Effector CD8-positive, alpha-beta T cell (primary cell): ENCODE data around the gene OR51V1.
"Not testable (repeated sequence)": the region's sequence is repeated elsewhere in the genome, so short reads cannot be mapped to it uniquely, and the experiment has no call there.

Source experiments
- DNase-seq: peaks from one replicate; lab custom pipeline; 2025; lab: John Stamatoyannopoulos, UW
- total RNA-seq, 4 experiments: gene quantifications; one replicate each; lab custom pipeline; 2026; lab: John Stamatoyannopoulos, UW

OR51V1 gene, protein sequence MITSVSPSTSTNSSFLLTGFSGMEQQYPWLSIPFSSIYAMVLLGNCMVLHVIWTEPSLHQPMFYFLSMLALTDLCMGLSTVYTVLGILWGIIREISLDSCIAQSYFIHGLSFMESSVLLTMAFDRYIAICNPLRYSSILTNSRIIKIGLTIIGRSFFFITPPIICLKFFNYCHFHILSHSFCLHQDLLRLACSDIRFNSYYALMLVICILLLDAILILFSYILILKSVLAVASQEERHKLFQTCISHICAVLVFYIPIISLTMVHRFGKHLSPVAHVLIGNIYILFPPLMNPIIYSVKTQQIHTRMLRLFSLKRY
- 0 reads per million in 4 experiments for total RNA-seq

- no peak for DNase-seq
Observed at GRCh38 chr11:5200582-5200981, at the start of gene OR51V1. TSS of gene OR51V1 (minus strand) at chr11:5200682. CDS start at chr11:5200682, 0 bp downstream.

- not testable (repeated sequence) for DNase-seq
Observed at GRCh38 chr11:5249807-5250396, 49.4 kb upstream of the OR51V1 start, which contains the start of gene HBG1. TSS of gene HBG1 (minus strand) at chr11:5249857. CDS start at chr11:5249804, 53 bp downstream.

GRCh38 chr11:5248498-5248897 is 48.0 kb upstream of the OR51V1 start:
- not testable (repeated sequence) for DNase-seq

- DNase-seq = no peak
Observed at GRCh38 chr11:5247472-5248192, 47.1 kb upstream of the OR51V1 start.

- DNase-seq = no peak
Observed at GRCh38 chr11:5246772-5247471, 46.4 kb upstream of the OR51V1 start.

GRCh38 chr11:5245155-5245554 is 44.7 kb upstream of the OR51V1 start:
- no peak for DNase-seq

DNA sequence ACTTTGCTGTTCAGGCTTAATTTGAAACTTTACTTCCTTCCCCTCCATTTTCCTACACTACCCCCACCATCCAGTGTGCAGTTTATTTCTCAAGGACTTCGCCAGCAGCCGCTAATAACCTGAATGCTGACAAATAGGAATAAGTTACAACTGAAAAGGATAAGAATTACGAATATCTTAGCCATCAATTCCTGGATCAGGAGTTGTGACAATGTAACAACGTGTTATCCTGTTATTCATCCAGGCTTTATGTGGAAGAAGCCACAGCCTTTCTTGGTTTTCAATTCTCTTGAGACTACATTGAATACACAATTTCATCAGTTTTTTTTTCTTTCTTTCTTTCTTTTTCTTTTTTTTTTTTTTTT is 43.3 kb upstream of the OR51V1 start:
- DNase-seq = no peak

GRCh38 chr11:5242933-5243815 is 42.7 kb upstream of the OR51V1 start:
- no peak for DNase-seq

- DNase-seq = no peak
Observed at GRCh38 chr11:5242208-5242607, 41.7 kb upstream of the OR51V1 start.

GRCh38 chr11:5241458-5241857 is 41.0 kb upstream of the OR51V1 start:
- DNase-seq = no peak

GRCh38 chr11:5240458-5240857 is 40.0 kb upstream of the OR51V1 start:
- DNase-seq = no peak

DNA sequence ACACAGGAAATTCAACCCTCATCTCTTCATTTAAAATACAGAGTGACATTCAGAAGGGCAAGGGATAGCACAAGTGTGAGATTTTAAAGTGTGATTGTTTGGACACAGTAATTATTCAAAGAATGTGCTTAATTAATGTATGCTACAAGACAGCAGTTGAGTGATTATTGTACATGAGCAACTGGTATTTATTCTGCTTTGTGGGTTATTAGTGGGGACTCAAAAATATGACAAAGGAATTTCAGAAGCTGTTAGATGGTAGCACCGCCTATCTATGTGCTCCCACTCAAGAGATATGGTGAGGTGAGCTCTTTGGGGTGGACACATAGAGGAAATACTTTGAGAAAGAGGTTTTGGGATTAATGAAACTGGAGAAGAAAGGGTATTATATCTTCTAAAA is 39.6 kb upstream of the OR51V1 start:
- no peak for DNase-seq

GRCh38 chr11:5239046-5239445 is 38.6 kb upstream of the OR51V1 start:
- DNase-seq = no peak

DNA sequence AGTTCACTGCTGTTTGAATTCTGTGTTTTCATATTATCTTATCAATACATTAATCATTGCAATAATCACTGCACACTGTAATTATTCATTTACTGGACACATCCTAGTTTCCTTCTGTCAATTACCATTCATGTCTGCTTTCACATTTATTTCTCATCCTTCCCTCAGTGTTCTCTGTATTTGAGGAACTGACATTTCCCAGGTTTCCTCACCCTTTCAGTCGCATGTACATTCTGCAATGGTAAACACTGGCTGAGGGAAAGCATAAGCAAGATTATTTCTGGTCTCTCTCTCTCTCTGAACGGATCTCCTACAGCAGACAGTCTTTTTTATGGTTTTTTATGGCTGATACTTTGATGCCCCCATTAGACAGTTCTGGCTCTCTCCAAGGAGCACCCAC is 38.0 kb upstream of the OR51V1 start:
- DNase-seq = no peak

- DNase-seq = no peak
Observed at GRCh38 chr11:5237420-5237819, 36.9 kb upstream of the OR51V1 start.

GRCh38 chr11:5235364-5236095 is 35.0 kb upstream of the OR51V1 start:
- DNase-seq = no peak

GRCh38 chr11:5234381-5234834 is 33.9 kb upstream of the OR51V1 start, which contains the start of gene HBD:
TSS of gene HBD (minus strand) at chr11:5234483. CDS start at chr11:5234433, 50 bp downstream.
- no peak for DNase-seq

DNA sequence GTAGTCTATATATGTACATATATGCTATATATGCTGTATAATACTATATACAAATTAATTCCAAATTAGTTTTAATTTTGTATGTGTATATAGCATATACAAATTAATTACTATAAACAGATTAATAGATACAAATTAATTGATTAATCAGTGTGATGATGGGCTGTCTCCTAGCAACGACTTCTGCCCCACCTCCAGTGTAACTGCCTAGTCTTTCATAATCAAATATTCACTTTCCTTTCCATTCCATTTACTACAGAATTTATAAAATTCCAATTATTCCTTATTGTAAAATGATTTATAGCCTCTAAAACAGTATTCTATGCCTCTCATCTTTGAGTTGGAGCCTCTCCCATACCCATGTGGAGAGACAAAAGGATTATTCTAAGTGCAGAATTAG is 32.8 kb upstream of the OR51V1 start:
- no peak for DNase-seq

GRCh38 chr11:5232821-5233220 is 32.3 kb upstream of the OR51V1 start:
- DNase-seq = no peak

- no peak for DNase-seq
Observed at GRCh38 chr11:5232176-5232575, 31.7 kb upstream of the OR51V1 start.
